Karpas-422 (cell line): Measurements from ENCODE around the gene TAF3. TPM values are rescaled to one million over a fixed set of nuclear protein-coding genes. Genes with fewer than 3 reads are reported as not detected.

Experiments
- DNase-seq: peaks from one replicate; pipeline ENCODE4 v3.0.0-alpha.2; 2015
- H2AFZ ChIP-seq: fragments of 200-600 bp; sonication (generic); 2 replicates; pipeline ENCODE4 v1.6.1; 2014; ENCODE audit warnings: antibody characterized with exemption, low read length, mixed read lengths
- H3K27ac ChIP-seq: fragments of 200-600 bp; sonication (generic); 2 replicates; pipeline ENCODE4 v1.5.1; 2014; ENCODE audit warnings: mild to moderate bottlenecking, low read length, moderate library complexity
- H3K27me3 ChIP-seq: fragments of 200-600 bp; sonication (generic); 2 replicates; pipeline ENCODE4 v1.6.1; 2014; ENCODE audit warnings: low read length, mixed read lengths
- H3K36me3 ChIP-seq: fragments of 200-600 bp; sonication (generic); 2 replicates; pipeline ENCODE4 v1.6.1; 2014; ENCODE audit warnings: low read length, mixed read lengths; ENCODE audit not compliant: insufficient read depth
- H3K4me1 ChIP-seq: fragments of 200-600 bp; sonication (generic); 2 replicates; pipeline ENCODE4 v1.6.1; 2014; ENCODE audit warnings: mild to moderate bottlenecking, low read length, mixed read lengths
- H3K4me2 ChIP-seq: fragments of 200-600 bp; sonication (generic); 2 replicates; pipeline ENCODE4 v1.6.1; 2014; ENCODE audit warnings: low read length, low read depth, mild to moderate bottlenecking; ENCODE audit not compliant: poor library complexity, severe bottlenecking
- H3K4me3 ChIP-seq: fragments of 200-600 bp; sonication (generic); 2 replicates; pipeline ENCODE4 v1.5.1; 2014; ENCODE audit warnings: mild to moderate bottlenecking, antibody characterized with exemption, low read length, mixed read lengths
- H3K79me2 ChIP-seq: fragments of 200-600 bp; sonication (generic); 2 replicates; pipeline ENCODE4 v1.6.1; 2014; ENCODE audit warnings: mild to moderate bottlenecking, low read length, mixed read lengths
- H3K9ac ChIP-seq: fragments of 200-600 bp; sonication (generic); 2 replicates; pipeline ENCODE4 v1.6.0; 2014; ENCODE audit warnings: low read length
- H3K9me2 ChIP-seq: fragments of 200-600 bp; sonication (generic), shearing (Covaris generic); replicated peaks from 2 replicates; pipeline ENCODE4 v1.6.0; 2014; ENCODE audit warnings: mild to moderate bottlenecking, low read length, moderate library complexity; ENCODE audit not compliant: insufficient read depth
- H3K9me3 ChIP-seq: fragments of 300-700, 200-600 bp; sonication (generic); 2 replicates; pipeline ENCODE4 v1.6.1; 2014; ENCODE audit warnings: low read length, mixed read lengths
- H4K20me1 ChIP-seq: fragments of 200-600 bp; sonication (generic); 2 replicates; pipeline ENCODE4 v1.6.1; 2014; ENCODE audit warnings: mild to moderate bottlenecking, antibody characterized with exemption, low read length, low read depth; ENCODE audit not compliant: insufficient read depth
- total RNA-seq: library from RNA; depleted of rRNA; stranded (reverse); fragments of >200 nt; shearing (Covaris generic); gene quantifications from 2 replicates; pipeline ENCODE4 v1.2.3, GENCODE V29; 2014; ENCODE audit warnings: low replicate concordance

The TAF3 gene
- total RNA-seq, 1 experiment from 2014 or later, result 4.5 TPM

- Histone ChIP-seq H4K20me1 (peaks cover 10% of the 10 kb centered on the region; the same call in 1 of the 2 replicates), H3K27me3 (no peaks in the 10 kb centered on the region), H3K4me2 (peak overlapping the region; percentile 38), H3K9me2 (no peaks in the 10 kb centered on the region), H3K36me3 (no peaks in the 10 kb centered on the region), H3K4me1 (peaks cover 26% of the 10 kb centered on the region), H3K9ac (no peak overlapping the region), H3K9me3 (no peaks in the 10 kb centered on the region), H3K79me2 (peaks cover 10% of the 10 kb centered on the region), H2AFZ (no peak overlapping the region), H3K4me3 (no peak overlapping the region), H3K27ac (peak overlapping the region; percentile 20; the same call in 1 of the 2 replicates)
- peak; percentile 87 for DNase-seq
These were observed 138.2 kb downstream of the TAF3 start for GRCh38 chr10:7956508-7956907.

DNA sequence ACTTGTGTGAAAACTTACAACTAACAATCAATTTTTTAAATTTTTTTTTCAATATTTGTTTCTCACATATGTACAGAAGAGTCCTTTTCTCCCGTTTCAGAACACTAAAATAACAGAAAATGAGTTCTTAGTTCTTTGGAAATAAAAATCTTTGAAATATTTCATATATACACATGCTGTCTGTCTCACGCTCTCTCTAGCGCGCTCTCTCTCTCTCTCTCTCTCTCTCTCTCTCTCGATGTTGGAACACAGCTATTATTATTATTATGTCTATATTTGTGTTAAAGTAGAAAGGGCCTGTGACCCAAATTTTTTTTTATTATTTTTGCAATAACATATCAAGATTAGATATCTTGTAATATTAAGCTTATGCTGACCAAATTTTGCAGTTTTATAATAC is 139.3 kb downstream of the TAF3 start:
- Histone ChIP-seq H3K4me2 (no peak overlapping the region), H3K9me2 (no peaks in the 10 kb centered on the region), H3K36me3 (no peaks in the 10 kb centered on the region), H2AFZ (no peak overlapping the region), H3K4me1 (peaks cover 26% of the 10 kb centered on the region), H3K79me2 (peaks cover 10% of the 10 kb centered on the region), H3K4me3 (no peak overlapping the region), H3K27ac (no peak overlapping the region), H4K20me1 (no peaks in the 10 kb centered on the region), H3K27me3 (no peaks in the 10 kb centered on the region), H3K9ac (no peak overlapping the region), H3K9me3 (no peaks in the 10 kb centered on the region)
- DNase-seq, result no peak

GRCh38 chr10:7958442-7958841 is 140.1 kb downstream of the TAF3 start:
- H4K20me1 ChIP-seq, result no peaks in the 10 kb centered on the region

DNA sequence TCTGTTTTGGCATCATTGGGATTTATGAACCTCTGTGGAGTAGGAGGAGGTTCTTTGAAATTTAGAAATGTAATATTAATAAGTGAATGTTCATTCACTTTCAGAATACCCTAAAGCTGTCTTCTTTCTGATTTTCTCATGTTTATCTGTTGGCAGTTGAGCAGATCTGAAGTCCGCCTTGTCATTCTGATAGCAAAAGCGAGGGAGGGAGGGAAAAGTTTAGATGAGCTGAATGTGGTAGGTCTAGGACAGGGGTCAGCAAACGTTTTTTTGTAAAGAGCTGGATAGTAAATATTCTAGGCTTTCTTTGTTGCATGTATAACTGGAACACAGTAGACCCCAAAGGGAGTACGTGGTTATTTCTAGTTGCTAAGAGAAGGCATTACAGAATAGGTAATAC is 141.8 kb downstream of the TAF3 start:
- H3K9me2 ChIP-seq, result no peaks in the 10 kb centered on the region
- no peak overlapping the region for H3K4me3 ChIP-seq
- H3K9me3 ChIP-seq, result no peaks in the 10 kb centered on the region
- no peaks in the 10 kb centered on the region for H3K27me3 ChIP-seq
- no peak overlapping the region for H3K9ac ChIP-seq
- H3K4me1 ChIP-seq, result peaks cover 25% of the 10 kb centered on the region
- peaks cover 10% of the 10 kb centered on the region for H3K79me2 ChIP-seq
- H3K4me2 ChIP-seq, result no peak overlapping the region
- no peak overlapping the region for H3K27ac ChIP-seq
- H2AFZ ChIP-seq, result no peak overlapping the region
- no peaks in the 10 kb centered on the region for H4K20me1 ChIP-seq
- no peaks in the 10 kb centered on the region for H3K36me3 ChIP-seq
- DNase-seq, result no peak

More at GRCh38 chr10:7958442-7958841, 140.1 kb downstream of the TAF3 start:
- Histone ChIP-seq H3K9me2 (no peaks in the 10 kb centered on the region), H2AFZ (no peak overlapping the region), H3K27ac (no peak overlapping the region), H3K4me3 (no peak overlapping the region), H3K4me1 (peaks cover 26% of the 10 kb centered on the region), H3K27me3 (no peaks in the 10 kb centered on the region), H3K9ac (no peak overlapping the region), H3K9me3 (no peaks in the 10 kb centered on the region), H3K79me2 (peaks cover 10% of the 10 kb centered on the region), H3K36me3 (no peaks in the 10 kb centered on the region), H3K4me2 (no peak overlapping the region)
- DNase-seq, result no peak

DNA sequence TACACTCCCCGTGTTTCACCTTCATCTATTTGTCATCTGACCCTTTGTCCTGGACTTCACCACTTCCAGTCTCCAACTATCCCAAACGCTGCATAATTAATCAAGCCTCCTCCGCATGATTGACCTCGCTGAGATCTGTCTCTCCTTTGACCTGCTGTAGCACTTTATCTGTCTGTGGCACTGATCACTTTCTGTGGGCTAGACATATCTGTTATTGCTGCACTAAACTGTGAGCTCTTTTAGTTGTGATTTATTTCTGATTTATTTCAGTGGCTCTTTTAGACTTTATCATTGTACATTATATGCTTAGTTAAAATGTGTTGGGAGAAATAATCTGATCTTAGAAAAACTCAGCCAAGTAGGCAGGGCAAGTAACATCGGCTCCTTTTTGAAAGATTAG is 144.3 kb downstream of the TAF3 start:
- no peak overlapping the region for H3K27ac ChIP-seq

GRCh38 chr10:7965457-7965856 is 147.2 kb downstream of the TAF3 start:
- Histone ChIP-seq H3K9me2 (no peaks in the 10 kb centered on the region), H3K4me3 (no peak overlapping the region), H4K20me1 (no peaks in the 10 kb centered on the region), H3K27ac (no peak overlapping the region), H3K79me2 (no peaks in the 10 kb centered on the region), H3K9ac (no peak overlapping the region), H3K4me1 (peaks cover 6% of the 10 kb centered on the region; the same call in 1 of the 2 replicates), H3K27me3 (no peaks in the 10 kb centered on the region), H3K36me3 (no peaks in the 10 kb centered on the region), H3K9me3 (no peaks in the 10 kb centered on the region), H2AFZ (no peak overlapping the region), H3K4me2 (no peak overlapping the region)
- no peak for DNase-seq

More for the DNA sequence above, 144.3 kb downstream of the TAF3 start:
- Histone ChIP-seq H3K27me3 (no peaks in the 10 kb centered on the region), H3K9me3 (no peaks in the 10 kb centered on the region), H3K4me3 (no peak overlapping the region), H2AFZ (no peak overlapping the region), H4K20me1 (no peaks in the 10 kb centered on the region), H3K4me2 (no peak overlapping the region), H3K4me1 (no peaks in the 10 kb centered on the region; the same call in 1 of the 2 replicates), H3K36me3 (no peaks in the 10 kb centered on the region), H3K9me2 (no peaks in the 10 kb centered on the region), H3K9ac (no peak overlapping the region), H3K79me2 (no peaks in the 10 kb centered on the region)
- no peak for DNase-seq

GRCh38 chr10:7967035-7967434 is 148.7 kb downstream of the TAF3 start:
- Histone ChIP-seq H3K9me3 (no peaks in the 10 kb centered on the region), H3K79me2 (no peaks in the 10 kb centered on the region), H3K9ac (no peak overlapping the region), H3K27ac (no peak overlapping the region), H3K4me3 (no peak overlapping the region), H4K20me1 (no peaks in the 10 kb centered on the region), H3K36me3 (no peaks in the 10 kb centered on the region), H3K4me2 (no peak overlapping the region), H3K4me1 (peaks cover 6% of the 10 kb centered on the region; the same call in 1 of the 2 replicates), H3K27me3 (no peaks in the 10 kb centered on the region), H2AFZ (no peak overlapping the region), H3K9me2 (no peaks in the 10 kb centered on the region)
- DNase-seq, result no peak

GRCh38 chr10:7968510-7969112 is 150.3 kb downstream of the TAF3 start:
- Histone ChIP-seq H3K4me1 (peaks cover 6% of the 10 kb centered on the region; the same call in 1 of the 2 replicates), H3K4me2 (no peak overlapping the region), H3K36me3 (no peaks in the 10 kb centered on the region), H3K79me2 (no peaks in the 10 kb centered on the region), H2AFZ (no peak overlapping the region), H4K20me1 (no peaks in the 10 kb centered on the region), H3K9me3 (no peaks in the 10 kb centered on the region), H3K27ac (no peak overlapping the region), H3K27me3 (no peaks in the 10 kb centered on the region), H3K4me3 (no peak overlapping the region), H3K9me2 (no peaks in the 10 kb centered on the region), H3K9ac (no peak overlapping the region)
- no peak for DNase-seq
